Body of pancreas (tissue), 4 donors: ENCODE data around the gene RCCD1. TPM values are rescaled to one million over a fixed set of nuclear protein-coding genes. Genes with fewer than 3 reads are reported as not detected.

Experiments
- ATAC-seq: fragments of 150-250 bp; one replicate; pipeline ENCODE4 v1.9.1; 2016
- DNase-seq, 4 donors: peaks; one replicate each; pipeline ENCODE4 v3.0.0-alpha.2; 2019
- H3K27ac ChIP-seq, 4 donors: fragments of 200-600 bp; sonication (generic); 1 replicate in 3 of 4; 2 replicates in 1 of 4; pipeline versions ENCODE4 v1.5.1 to v1.6.1; 2016 to 2019; ENCODE audit warnings: mild to moderate bottlenecking in 1 of 4, mixed read lengths in 1 of 4, moderate library complexity in 1 of 4
- H3K27me3 ChIP-seq, 2 donors: fragments of 200-600 bp; sonication (generic); one replicate each; pipeline ENCODE4 v1.6.0; 2016; ENCODE audit warnings: mild to moderate bottlenecking in 1 of 2
- H3K36me3 ChIP-seq, 2 donors: fragments of 200-600 bp; sonication (generic); replicated peaks in 1 of 2; 2 replicates each; pipeline ENCODE4 v1.5.1; 2016; ENCODE audit warnings: low read depth in 2 of 2; ENCODE audit not compliant: insufficient read depth in 1 of 2
- H3K4me1 ChIP-seq: fragments of 200-600 bp; sonication (generic); one replicate; pipeline ENCODE4 v1.6.0; 2016
- H3K4me3 ChIP-seq, 2 donors: fragments of 200-600 bp; sonication (generic); 1 replicate in 1 of 2; 2 replicates in 1 of 2; pipeline ENCODE4 v1.5.1; 2016 to 2019
- H3K9me3 ChIP-seq, 3 donors: fragments of 200-600 bp; sonication (generic); 1 replicate in 2 of 3; 2 replicates in 1 of 3; pipeline ENCODE4 v1.5.1; 2016
- CTCF ChIP-seq, 7 experiments: fragments of 450-650 bp in 4 of 7; fragments of 200-600 bp in 3 of 7; sonication (generic) in 3 of 7; IDR thresholded peaks; one replicate each; pipeline ENCODE4 v1.5.1; 2016 to 2019; ENCODE audit warnings: antibody characterized with exemption in 7 of 7
- POLR2A ChIP-seq, 3 donors: fragments of 450-650 bp; IDR thresholded peaks; one replicate each; pipeline ENCODE4 v1.6.1; 2016; ENCODE audit warnings: antibody characterized with exemption in 3 of 3, mild to moderate bottlenecking in 2 of 3
- WGBS, 2 donors: methylation state at CpG; one replicate each; pipeline ENCODE4 v1.1.5; 2017; 5-methylcytosine and 5-hydroxymethylcytosine counted together
- intact Hi-C: fragments of 100-400 bp; cut with DNase I; formaldehyde crosslinking; loops from one replicate; pipeline ENCODE4 v1.15.1; 2023
- total RNA-seq, 2 donors: library from RNA; depleted of rRNA; stranded (reverse); fragments of >200 nt; gene quantifications; one replicate each; pipeline ENCODE4 v1.1.0, GENCODE V29; 2016

The RCCD1 gene
- total RNA-seq, 2 donors from 2014 or later, result 13.7 to 21.4 TPM

GRCh38 chr15:90972133-90972532, 17.4 kb downstream of the RCCD1 start:
- ATAC-seq, result no peak
- no peak overlapping the region for H3K4me3 ChIP-seq
- intact Hi-C loops, result no loop called here
- DNase-seq, result no peak
- no peak overlapping the region for H3K27ac ChIP-seq
- no peak for TF ChIP-seq CTCF (IDR thresholded peaks at IDR 0.05)
- TF ChIP-seq POLR2A (IDR thresholded peaks at IDR 0.05), result no peak
- WGBS, 2 donors, result 94% methylated on average over 5 of the region's 5 CpGs
- H3K4me1 ChIP-seq, result no peaks in the 10 kb centered on the region
- no peaks in the 10 kb centered on the region for H3K9me3 ChIP-seq
- H3K27me3 ChIP-seq, result no peaks in the 10 kb centered on the region
- no peaks in the 10 kb centered on the region for H3K36me3 ChIP-seq

GRCh38 chr15:90974216-90974615, 19.5 kb downstream of the RCCD1 start:
- ATAC-seq, result no peak
- WGBS, 2 donors, result 94 to 96% methylated on average over 17 to 21 of the region's 21 CpGs

DNA sequence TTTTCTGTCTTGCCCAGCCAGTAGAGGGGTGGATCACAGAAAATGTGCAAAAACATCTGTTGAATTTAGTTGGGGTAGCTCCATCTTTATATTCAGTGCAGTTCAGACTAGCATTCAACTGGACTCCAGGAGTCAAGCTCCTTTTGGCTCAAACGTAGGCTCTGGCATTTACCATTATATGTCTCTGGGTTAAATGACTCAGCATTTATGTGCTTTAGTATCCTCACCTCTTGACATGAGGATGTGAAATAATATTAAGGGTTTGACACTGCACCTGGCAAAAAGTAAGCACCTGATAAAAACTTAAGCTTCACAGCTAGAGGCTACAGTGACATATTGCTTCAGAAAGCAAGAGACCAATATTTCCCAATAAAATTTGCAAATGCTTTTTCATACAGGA, 24.9 kb downstream of the RCCD1 start:
- TF ChIP-seq CTCF (IDR thresholded peaks at IDR 0.05), result no peak
- TF ChIP-seq POLR2A (IDR thresholded peaks at IDR 0.05), result no peak
- Histone ChIP-seq H3K36me3 (no peaks in the 10 kb centered on the region), H3K4me1 (no peaks in the 10 kb centered on the region), H3K27me3 (no peaks in the 10 kb centered on the region), H3K9me3 (no peaks in the 10 kb centered on the region), H3K4me3 (no peak overlapping the region), H3K27ac (no peak overlapping the region)
- DNase-seq (no peak), ATAC-seq (no peak)
- WGBS, 2 donors, result 29 to 46% methylated on average over 1 of the region's 1 CpG
- intact Hi-C loops, result no loop called here

More at GRCh38 chr15:90974216-90974615, 19.5 kb downstream of the RCCD1 start:
- Histone ChIP-seq H3K27me3 (no peaks in the 10 kb centered on the region), H3K27ac (no peak overlapping the region), H3K36me3 (no peaks in the 10 kb centered on the region), H3K9me3 (no peaks in the 10 kb centered on the region), H3K4me3 (no peak overlapping the region), H3K4me1 (no peaks in the 10 kb centered on the region)
- intact Hi-C loops, result no loop called here
- no peak for DNase-seq
- no peak for TF ChIP-seq CTCF (IDR thresholded peaks at IDR 0.05)
- TF ChIP-seq POLR2A (IDR thresholded peaks at IDR 0.05), result no peak

DNA sequence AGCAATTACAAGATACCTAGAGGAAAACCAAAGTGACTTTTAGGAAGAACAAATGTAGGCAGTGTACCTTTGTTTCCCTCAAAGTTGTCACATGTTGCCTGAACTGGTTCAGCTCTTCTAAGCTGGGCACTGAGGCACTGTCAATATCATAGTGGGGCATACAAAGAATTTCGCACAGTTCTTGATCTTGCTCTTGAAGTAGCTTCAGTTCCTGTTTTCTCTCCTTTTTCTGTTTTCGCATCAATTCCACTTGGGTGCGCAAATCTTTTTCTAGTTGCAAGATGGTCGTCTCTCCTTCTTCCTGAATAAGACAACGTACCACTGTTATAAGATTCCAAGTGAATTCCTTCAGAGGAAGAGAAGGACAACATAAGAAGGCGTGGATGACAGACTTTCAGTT, 27.0 kb downstream of the RCCD1 start:
- ATAC-seq (no peak), DNase-seq (no peak)
- Histone ChIP-seq H3K36me3 (no peaks in the 10 kb centered on the region), H3K27me3 (no peaks in the 10 kb centered on the region), H3K27ac (no peak overlapping the region), H3K4me1 (no peaks in the 10 kb centered on the region), H3K9me3 (no peaks in the 10 kb centered on the region), H3K4me3 (no peak overlapping the region)
- WGBS, 2 donors, result 84 to 91% methylated on average over 6 of the region's 6 CpGs
- intact Hi-C loops, result no loop called here
- TF ChIP-seq POLR2A (IDR thresholded peaks at IDR 0.05) (no peak), CTCF (IDR thresholded peaks at IDR 0.05) (no peak)

- intact Hi-C loops, result no loop called here
- Histone ChIP-seq H3K27ac (no peak overlapping the region), H3K27me3 (no peaks in the 10 kb centered on the region), H3K36me3 (no peaks in the 10 kb centered on the region), H3K9me3 (no peaks in the 10 kb centered on the region), H3K4me1 (no peaks in the 10 kb centered on the region), H3K4me3 (no peak overlapping the region)
- no peak for ATAC-seq
- no peak for TF ChIP-seq CTCF (IDR thresholded peaks at IDR 0.05)
- TF ChIP-seq POLR2A (IDR thresholded peaks at IDR 0.05), result no peak
- WGBS, 2 donors, result 89 to 93% methylated on average over 5 of the region's 5 CpGs
- DNase-seq, result no peak
Measured at GRCh38 chr15:90982135-90982534, 27.5 kb downstream of the RCCD1 start.
